Kidney (tissue), 14 donors: ENCODE results near the gene ZNF831. TPM values are rescaled to one million over a fixed set of nuclear protein-coding genes. Genes with fewer than 3 reads are reported as not detected.

ENCODE experiments used
- DNase-seq, 5 donors: peaks; one replicate each; pipeline ENCODE4 v3.0.0-alpha.2; 2013 to 2020
- FAIRE-seq: peaks from 2 replicates; lab custom pipeline; 2012; peaks lifted over from hg19 to GRCh38; lab: Jason Lieb, UNC
- H3K27ac ChIP-seq, 2 donors: one replicate each; pipeline ENCODE4 v1.7.0; 2013; ENCODE audit warnings: low read depth in 2 of 2, low read length in 2 of 2, inconsistent platforms in 1 of 2
- H3K27me3 ChIP-seq: one replicate; pipeline ENCODE4 v1.7.1; 2013; ENCODE audit warnings: low read length, inconsistent platforms; ENCODE audit not compliant: control insufficient read depth, insufficient read depth
- H3K36me3 ChIP-seq, 3 donors: one replicate each; pipeline versions ENCODE4 v1.7.0 to v1.7.1; 2013; ENCODE audit warnings: low read length in 3 of 3, control low read depth in 1 of 3, inconsistent platforms in 1 of 3; ENCODE audit not compliant: insufficient read depth in 3 of 3, control insufficient read depth in 2 of 3
- H3K4me1 ChIP-seq, 3 donors: one replicate each; pipeline versions ENCODE4 v1.7.0 to v1.7.1; 2013; ENCODE audit warnings: low read length in 3 of 3, inconsistent platforms in 1 of 3, low read depth in 1 of 3; ENCODE audit not compliant: control insufficient read depth in 2 of 3, insufficient read depth in 2 of 3
- H3K4me3 ChIP-seq, 3 donors: one replicate each; pipeline versions ENCODE4 v1.7.0 to v1.8.1; 2013; ENCODE audit warnings: low read length in 3 of 3, control low read depth in 1 of 3, inconsistent platforms in 1 of 3
- H3K9ac ChIP-seq, 3 donors: one replicate each; pipeline versions ENCODE4 v1.7.0 to v1.7.1; 2013; ENCODE audit warnings: low read length in 3 of 3, control low read depth in 1 of 3, inconsistent platforms in 1 of 3
- H3K9me3 ChIP-seq, 3 donors: one replicate each; pipeline versions ENCODE4 v1.7.0 to v1.7.1; 2013; ENCODE audit warnings: low read length in 3 of 3, control low read depth in 1 of 3, inconsistent platforms in 1 of 3; ENCODE audit not compliant: control insufficient read depth in 2 of 3, insufficient read depth in 1 of 3
- intact Hi-C: fragments of 100-400 bp; cut with DNase I; formaldehyde crosslinking; loops from one replicate; pipeline ENCODE4 v1.11.1; 2022
- polyA plus RNA-seq: library from polyadenylated mRNA; stranded (reverse); fragments of 350-450 nt; fragmentation: Illumina TruSeq; extraction: RNeasy Lipid Tissue Mini Kit (QIAGEN cat#74804); gene quantifications from one replicate; pipeline ENCODE4 v1.2.3, GENCODE V29; 2014; ENCODE audit warnings: low read depth, low replicate concordance; ENCODE audit not compliant: insufficient read depth
- total RNA-seq: library from RNA; stranded (reverse); fragmentation: NEBNext Ultra II Directional; extraction: Animal tissue kit (Norgen Biotek cat#: 25700); gene quantifications from one replicate; pipeline ENCODE4 v1.2.1, GENCODE V29; 2021
- TF ChIP-seq, protein P1 (sequence below): IDR thresholded peaks from 3 replicates; pipeline ENCODE4 v1.5.1; 2012; ENCODE audit warnings: mild to moderate bottlenecking, moderate library complexity, borderline replicate concordance; ENCODE audit not compliant: insufficient read depth; ENCODE audit errors: extremely low read depth
- donor health status: control.
- donor health status: control.
- donor health status: control.
- donor health status: control.
- donor health status: control.
- donor health status: DM: yes; HTN: yes; CAD: no.
- donor health status: Normal renal cell carcinoma (clear cell type).

The ZNF831 gene
- total and polyA plus RNA-seq, 2 donors from 2014 or later, result 0.04 to 1.9 TPM

- no peak overlapping the region for H3K9ac ChIP-seq
- no peaks in the 10 kb centered on the region for H3K36me3 ChIP-seq
- no peak overlapping the region for H3K4me3 ChIP-seq
- no peaks in the 10 kb centered on the region for H3K9me3 ChIP-seq
- TF ChIP-seq, protein P1, sequence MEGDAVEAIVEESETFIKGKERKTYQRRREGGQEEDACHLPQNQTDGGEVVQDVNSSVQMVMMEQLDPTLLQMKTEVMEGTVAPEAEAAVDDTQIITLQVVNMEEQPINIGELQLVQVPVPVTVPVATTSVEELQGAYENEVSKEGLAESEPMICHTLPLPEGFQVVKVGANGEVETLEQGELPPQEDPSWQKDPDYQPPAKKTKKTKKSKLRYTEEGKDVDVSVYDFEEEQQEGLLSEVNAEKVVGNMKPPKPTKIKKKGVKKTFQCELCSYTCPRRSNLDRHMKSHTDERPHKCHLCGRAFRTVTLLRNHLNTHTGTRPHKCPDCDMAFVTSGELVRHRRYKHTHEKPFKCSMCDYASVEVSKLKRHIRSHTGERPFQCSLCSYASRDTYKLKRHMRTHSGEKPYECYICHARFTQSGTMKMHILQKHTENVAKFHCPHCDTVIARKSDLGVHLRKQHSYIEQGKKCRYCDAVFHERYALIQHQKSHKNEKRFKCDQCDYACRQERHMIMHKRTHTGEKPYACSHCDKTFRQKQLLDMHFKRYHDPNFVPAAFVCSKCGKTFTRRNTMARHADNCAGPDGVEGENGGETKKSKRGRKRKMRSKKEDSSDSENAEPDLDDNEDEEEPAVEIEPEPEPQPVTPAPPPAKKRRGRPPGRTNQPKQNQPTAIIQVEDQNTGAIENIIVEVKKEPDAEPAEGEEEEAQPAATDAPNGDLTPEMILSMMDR, result no peak
- FAIRE-seq (no peak), DNase-seq (no peak)
- intact Hi-C loops, result no loop called here
- H3K27ac ChIP-seq, result no peak overlapping the region
- H3K27me3 ChIP-seq, result no peaks in the 10 kb centered on the region
- peaks cover 0 to 2% (median 0%) of the 10 kb centered on the region in 3 donors for H3K4me1 ChIP-seq
These were observed 18.3 kb downstream of the ZNF831 start for GRCh38 chr20:59181936-59182335.

- no peaks in the 10 kb centered on the region for H3K36me3 ChIP-seq
- H3K4me3 ChIP-seq, result no peak overlapping the region
- no peaks in the 10 kb centered on the region for H3K9me3 ChIP-seq
- H3K27me3 ChIP-seq, result no peaks in the 10 kb centered on the region
- FAIRE-seq (no peak), DNase-seq (no peak)
- no peak overlapping the region for H3K9ac ChIP-seq
- TF ChIP-seq, protein P1, result no peak
- intact Hi-C loops, result no loop called here
- H3K27ac ChIP-seq, result no peak overlapping the region
- H3K4me1 ChIP-seq, result peaks cover 0 to 2% (median 0%) of the 10 kb centered on the region in 3 donors
These were observed 18.9 kb downstream of the ZNF831 start for GRCh38 chr20:59182401-59183044.

DNA sequence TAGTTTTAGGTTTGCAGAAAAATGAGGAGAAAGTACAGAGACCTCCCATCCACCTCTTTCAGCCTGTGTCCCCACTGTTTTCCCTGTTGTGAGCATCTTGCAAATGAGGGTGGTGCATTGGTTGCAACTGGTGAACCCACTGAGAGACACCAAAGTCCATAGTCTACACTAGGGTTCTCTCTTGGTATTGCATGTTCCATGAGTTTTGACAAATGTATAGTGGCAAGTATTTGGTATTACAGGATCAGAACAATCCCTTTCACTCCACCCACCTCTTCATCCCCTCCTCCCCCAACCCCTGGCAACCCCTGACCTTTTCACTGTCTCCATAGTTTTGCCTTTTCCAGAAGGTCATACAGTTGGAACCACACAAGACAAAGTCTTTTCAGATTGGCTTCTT is 20.1 kb downstream of the ZNF831 start:
- Histone ChIP-seq H3K9ac (no peak overlapping the region), H3K4me3 (no peak overlapping the region), H3K36me3 (no peaks in the 10 kb centered on the region), H3K27ac (no peak overlapping the region), H3K9me3 (no peaks in the 10 kb centered on the region), H3K27me3 (no peaks in the 10 kb centered on the region), H3K4me1 (peaks cover 0 to 2% (median 0%) of the 10 kb centered on the region in 3 donors)
- TF ChIP-seq, protein P1, result no peak
- intact Hi-C loops, result no loop called here
- FAIRE-seq, result no peak
- no peak for DNase-seq
